GM18520 (cell line): Measurements from ENCODE around the gene IGFALS.

ENCODE experiments used
- ATAC-seq: cut with Tn5 transposase; IDR thresholded peaks from one replicate; pipeline ENCODE4 v1.9.1; 2021; ENCODE audit not compliant: unreplicated experiment

IGFALS gene

GRCh38 chr16:1790611-1791255 lies 2.8 kb downstream of the IGFALS start:
- no peak for ATAC-seq

- no peak for ATAC-seq
Observed at GRCh38 chr16:1790261-1790610, 3.3 kb downstream of the IGFALS start.

GRCh38 chr16:1789643-1790045 lies 3.9 kb downstream of the IGFALS start:
- no peak for ATAC-seq

- no peak for ATAC-seq
Observed at GRCh38 chr16:1788708-1789100, 4.8 kb downstream of the IGFALS start.

- no peak for ATAC-seq
Observed at GRCh38 chr16:1788095-1788707, 5.3 kb downstream of the IGFALS start.

- no peak for ATAC-seq
Observed at GRCh38 chr16:1787322-1788094, 6.0 kb downstream of the IGFALS start.

GRCh38 chr16:1787056-1787321 lies 6.5 kb downstream of the IGFALS start:
- ATAC-seq: no peak

GRCh38 chr16:1786242-1787055 lies 7.1 kb downstream of the IGFALS start:
- no peak for ATAC-seq

- ATAC-seq: no peak
Observed at GRCh38 chr16:1785846-1786170, 7.7 kb downstream of the IGFALS start.

GRCh38 chr16:1784977-1785845 lies 8.3 kb downstream of the IGFALS start:
- ATAC-seq: no peak

- ATAC-seq: peak; percentile 83
Observed at GRCh38 chr16:1782408-1783264, 10.9 kb downstream of the IGFALS start, which contains the start of the genes NUBP2 and SPSB3. NUBP2 (plus strand) TSS chr16:1782960; CDS start chr16:1783021, 61 bp downstream. SPSB3 (minus strand) TSS chr16:1782571; CDS start chr16:1781483, 1,088 bp downstream.

- ATAC-seq: peak; percentile 1
Observed at GRCh38 chr16:1781758-1782407, 11.6 kb downstream of the IGFALS start.

GRCh38 chr16:1781254-1781653 lies 12.3 kb downstream of the IGFALS start:
- ATAC-seq: no peak

- no peak for ATAC-seq
Observed at GRCh38 chr16:1780677-1781072, 12.8 kb downstream of the IGFALS start.

- ATAC-seq: no peak
Observed at GRCh38 chr16:1779741-1780676, 13.5 kb downstream of the IGFALS start.

GRCh38 chr16:1779234-1779701 lies 14.2 kb downstream of the IGFALS start:
- ATAC-seq: no peak

GRCh38 chr16:1778200-1779179 lies 15.0 kb downstream of the IGFALS start:
- no peak for ATAC-seq
